AML-193 (cell line): ENCODE results near the gene SLC26A9.

Experiments
- DNase-seq, 2 experiments: peaks; one replicate each; lab custom pipeline; 2025; lab: John Stamatoyannopoulos, UW

SLC26A9 gene, protein sequence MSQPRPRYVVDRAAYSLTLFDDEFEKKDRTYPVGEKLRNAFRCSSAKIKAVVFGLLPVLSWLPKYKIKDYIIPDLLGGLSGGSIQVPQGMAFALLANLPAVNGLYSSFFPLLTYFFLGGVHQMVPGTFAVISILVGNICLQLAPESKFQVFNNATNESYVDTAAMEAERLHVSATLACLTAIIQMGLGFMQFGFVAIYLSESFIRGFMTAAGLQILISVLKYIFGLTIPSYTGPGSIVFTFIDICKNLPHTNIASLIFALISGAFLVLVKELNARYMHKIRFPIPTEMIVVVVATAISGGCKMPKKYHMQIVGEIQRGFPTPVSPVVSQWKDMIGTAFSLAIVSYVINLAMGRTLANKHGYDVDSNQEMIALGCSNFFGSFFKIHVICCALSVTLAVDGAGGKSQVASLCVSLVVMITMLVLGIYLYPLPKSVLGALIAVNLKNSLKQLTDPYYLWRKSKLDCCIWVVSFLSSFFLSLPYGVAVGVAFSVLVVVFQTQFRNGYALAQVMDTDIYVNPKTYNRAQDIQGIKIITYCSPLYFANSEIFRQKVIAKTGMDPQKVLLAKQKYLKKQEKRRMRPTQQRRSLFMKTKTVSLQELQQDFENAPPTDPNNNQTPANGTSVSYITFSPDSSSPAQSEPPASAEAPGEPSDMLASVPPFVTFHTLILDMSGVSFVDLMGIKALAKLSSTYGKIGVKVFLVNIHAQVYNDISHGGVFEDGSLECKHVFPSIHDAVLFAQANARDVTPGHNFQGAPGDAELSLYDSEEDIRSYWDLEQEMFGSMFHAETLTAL

DNA sequence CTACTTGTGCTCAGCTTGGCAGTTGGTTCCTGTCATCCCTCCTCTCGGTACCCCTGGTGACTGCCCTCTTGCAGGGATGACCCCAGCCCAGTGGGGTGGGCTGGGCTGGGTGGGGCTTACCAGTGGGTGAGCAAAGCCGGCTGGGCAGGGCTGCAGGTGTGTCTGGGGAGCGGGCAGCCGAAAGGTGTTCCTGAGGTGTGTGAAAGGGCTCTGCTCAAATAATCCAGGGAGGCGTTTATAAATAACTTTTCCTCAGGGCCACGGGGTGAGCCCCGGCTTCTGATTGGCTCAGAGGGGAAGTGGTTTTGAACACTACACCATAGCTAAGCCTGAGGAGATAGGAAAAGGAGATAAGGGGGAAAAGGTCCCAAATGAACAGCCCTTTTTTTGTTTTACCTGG lies at the start of gene SLC26A9:
TSS of gene SLC26A9 (minus strand) at position 212 of the 400 bp plus-strand sequence. CDS start 7,636 bp downstream, outside the sequence.
- DNase-seq: no peak

GRCh38 chr1:205992218-205992882 lies 49.1 kb upstream of the SLC26A9 start:
- DNase-seq: no peak

DNA sequence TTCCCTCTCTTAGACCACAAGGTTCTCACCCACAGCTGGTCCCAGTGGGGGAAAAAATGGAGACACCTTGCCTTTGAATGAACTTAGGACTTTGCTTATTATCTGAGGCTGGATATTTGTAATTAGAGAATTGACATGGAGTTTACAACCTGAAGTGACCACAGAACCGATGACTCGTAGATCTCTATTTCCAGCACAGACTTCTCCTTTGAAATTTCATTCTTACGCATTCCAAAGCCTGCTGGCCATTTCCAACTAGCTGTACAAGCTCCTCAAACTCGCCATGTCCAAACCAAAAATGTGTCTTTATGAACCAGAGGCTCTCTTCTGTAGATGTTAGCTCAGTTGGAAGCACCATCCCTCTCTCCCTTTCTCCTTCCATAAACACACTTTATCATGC lies 48.0 kb upstream of the SLC26A9 start:
- no peak for DNase-seq

GRCh38 chr1:205990226-205990625 lies 47.0 kb upstream of the SLC26A9 start:
- DNase-seq: no peak

DNA sequence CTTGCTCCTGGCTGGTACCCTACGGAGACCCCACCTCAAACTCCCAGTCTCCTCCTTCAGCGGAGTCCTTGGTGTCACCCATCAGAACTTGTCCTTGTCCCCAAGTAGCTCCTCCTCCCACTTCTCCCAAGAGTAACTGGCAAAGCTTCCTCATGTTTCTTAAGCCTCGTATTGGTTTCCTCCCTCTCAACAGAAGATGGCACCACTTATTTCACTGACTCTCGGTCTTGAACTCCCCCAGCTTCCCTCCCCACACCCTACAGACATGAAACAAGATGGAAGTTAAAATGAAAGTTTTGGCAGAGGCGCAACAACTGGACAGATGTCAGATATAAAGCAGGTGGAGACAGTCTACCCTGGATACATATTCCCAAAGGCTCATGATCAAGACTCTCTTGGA lies 46.5 kb upstream of the SLC26A9 start:
- no peak for DNase-seq

- DNase-seq: no peak
These were observed 45.3 kb upstream of the SLC26A9 start for GRCh38 chr1:205988585-205988995.

- no peak for DNase-seq
These were observed 43.6 kb upstream of the SLC26A9 start for GRCh38 chr1:205986861-205987260.

DNA sequence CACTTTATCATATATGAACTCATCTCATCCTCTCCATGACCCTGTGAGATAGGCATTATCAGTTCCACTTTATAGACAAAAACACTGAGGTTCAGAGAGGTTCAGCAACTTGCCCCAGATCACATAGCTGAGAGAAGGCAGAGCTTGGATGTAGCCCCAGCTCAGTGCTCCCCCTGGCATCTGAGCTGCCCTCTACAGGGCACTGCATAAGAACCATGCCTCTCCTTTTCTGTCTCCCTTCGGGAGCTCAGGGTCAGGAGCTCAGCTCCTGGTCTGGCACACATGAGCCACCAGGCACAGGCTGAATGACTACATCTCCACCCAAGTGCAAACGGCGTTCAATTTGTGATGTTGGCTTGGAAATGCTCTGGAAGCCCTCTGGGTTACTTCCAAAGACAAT lies 43.0 kb upstream of the SLC26A9 start:
- peak in 1 of 2 experiments; percentile 7 for DNase-seq

DNA sequence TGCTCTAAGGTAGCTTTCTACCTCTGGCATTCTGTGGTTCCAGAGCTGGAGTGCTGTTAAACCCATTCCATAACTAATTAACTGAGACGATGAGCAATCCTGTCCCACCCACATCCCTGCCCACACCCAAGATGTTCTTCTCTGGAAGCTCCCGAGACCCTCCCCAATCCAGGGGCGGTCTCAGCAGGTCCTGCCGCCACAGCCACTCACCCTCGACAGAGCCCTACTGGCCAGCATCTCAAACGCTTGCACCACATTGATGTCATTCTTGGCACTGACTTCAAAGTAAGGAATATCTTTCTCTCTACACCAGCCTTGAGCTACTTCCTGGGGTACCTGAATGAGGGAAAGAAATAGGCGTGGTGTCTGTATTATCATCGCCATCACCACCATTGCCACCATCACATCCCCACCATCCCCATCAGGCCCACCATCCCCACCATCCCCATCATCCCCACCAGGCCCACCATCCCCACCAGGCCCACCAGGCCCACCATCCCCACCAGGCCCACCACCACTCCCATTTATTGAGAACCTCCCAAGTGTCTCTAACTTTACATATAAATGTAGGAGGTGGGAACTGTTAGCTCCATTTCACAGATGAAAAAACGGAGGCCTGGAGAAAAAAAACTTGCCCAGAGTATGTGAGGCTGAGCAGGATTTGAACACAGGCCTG lies 42.2 kb upstream of the SLC26A9 start:
- no peak for DNase-seq

DNA sequence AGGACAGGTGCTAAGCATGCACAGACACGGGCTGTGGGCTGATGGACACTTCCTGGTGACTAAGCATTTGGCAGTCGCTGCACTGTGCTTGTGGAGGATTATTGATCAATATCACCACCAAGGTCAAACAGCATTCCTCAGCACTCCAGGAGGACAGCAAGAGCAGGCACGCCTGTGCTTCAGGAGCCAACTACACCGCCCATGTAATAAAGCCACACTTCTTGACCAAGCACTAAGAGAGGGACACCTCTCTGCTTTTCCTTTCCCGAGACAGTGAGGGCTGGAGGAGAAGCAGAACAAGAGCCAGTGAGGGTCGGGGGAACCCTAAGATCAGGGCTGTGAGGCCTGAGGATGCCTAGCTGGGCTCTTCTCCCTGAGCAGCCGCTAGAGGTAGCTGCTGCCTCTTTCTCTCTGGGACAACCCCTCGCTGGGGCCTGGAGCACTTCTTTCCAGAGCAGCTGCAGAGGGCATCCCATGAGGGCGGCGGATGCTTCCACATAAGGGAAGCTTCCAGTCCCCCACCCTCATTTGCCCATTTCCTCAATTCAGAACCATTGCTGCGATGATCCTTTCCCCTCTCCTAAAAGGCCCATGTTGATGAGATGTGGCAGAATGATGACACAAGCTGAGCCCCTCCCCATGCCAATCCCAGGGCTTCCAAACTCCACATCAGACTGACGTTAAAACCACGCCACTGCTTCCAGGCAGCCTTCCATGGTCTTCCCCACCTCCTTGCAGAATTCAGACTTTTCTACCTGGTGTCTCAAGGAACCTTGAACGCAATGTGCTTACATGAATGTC lies 40.9 kb upstream of the SLC26A9 start:
- peak; percentile 29 to 49 for DNase-seq

- DNase-seq: no peak
These were observed 38.0 kb upstream of the SLC26A9 start for GRCh38 chr1:205981257-205981656.

GRCh38 chr1:205980237-205980870 lies 37.1 kb upstream of the SLC26A9 start:
- DNase-seq: no peak

- no peak for DNase-seq
These were observed 36.0 kb upstream of the SLC26A9 start for GRCh38 chr1:205979301-205979700.

GRCh38 chr1:205978676-205979075 lies 35.4 kb upstream of the SLC26A9 start:
- DNase-seq: no peak

DNA sequence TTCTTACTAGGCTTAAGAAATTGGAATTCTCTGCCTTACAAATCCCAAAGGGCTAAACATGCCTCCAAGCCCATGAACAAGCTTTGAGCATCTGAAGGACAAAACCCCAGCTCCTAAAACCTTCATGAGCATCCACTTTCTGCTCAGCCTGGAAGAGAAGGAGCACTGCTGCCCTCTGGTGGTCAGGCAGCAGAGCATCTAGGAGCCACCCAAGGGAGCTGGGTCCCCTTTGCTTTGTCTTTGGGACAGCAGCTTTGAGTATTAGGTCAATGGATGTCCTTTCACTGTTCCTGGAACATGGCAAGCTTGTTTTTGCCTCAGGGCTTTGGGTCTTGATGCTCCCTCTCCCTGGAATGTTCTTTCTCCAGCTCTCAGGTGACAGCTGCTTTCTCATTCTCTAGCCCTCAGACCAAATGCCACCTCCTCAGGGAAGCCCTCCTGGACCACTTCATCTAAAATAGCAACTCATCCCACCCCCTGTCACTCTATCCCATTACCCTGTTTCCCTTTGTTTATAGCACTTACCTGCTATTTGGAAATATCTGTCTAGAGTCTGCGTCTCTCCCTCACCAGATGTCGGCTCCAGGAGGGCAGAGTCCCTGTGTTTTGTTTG lies 34.3 kb upstream of the SLC26A9 start:
- DNase-seq: peak; percentile 76 to 78

- DNase-seq: no peak
These were observed 33.6 kb upstream of the SLC26A9 start for GRCh38 chr1:205976708-205977401.

GRCh38 chr1:205976036-205976435 lies 32.8 kb upstream of the SLC26A9 start:
- DNase-seq: no peak

DNA sequence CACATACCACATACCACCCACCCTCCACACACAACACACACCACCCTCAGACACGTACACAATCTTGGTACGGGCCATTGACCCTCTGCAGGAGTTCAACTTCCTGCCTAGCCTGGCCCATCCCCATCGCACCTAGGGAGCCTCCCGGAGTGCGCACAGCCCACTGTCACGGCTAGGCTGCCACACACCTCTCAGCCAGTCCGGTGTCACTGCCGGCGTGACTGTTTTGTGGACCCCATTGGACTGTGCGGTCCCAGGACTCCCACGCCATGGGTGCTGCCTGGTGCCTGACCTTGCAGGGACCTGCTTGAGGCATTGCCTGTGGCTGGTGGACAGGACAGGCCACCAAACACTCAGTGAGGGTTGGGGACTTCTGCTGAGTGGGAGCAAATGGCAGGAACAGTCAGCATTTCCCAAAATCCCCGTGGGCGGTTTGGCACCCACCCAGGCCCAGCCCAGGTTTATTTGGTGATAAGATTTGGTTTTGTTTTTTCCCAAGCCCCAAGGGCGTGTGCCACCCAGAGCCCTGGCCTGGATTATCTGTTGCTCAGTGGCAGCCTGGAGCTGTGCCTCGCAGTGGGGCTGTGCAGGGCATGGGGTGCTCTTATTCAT lies 32.2 kb upstream of the SLC26A9 start:
- no peak for DNase-seq

GRCh38 chr1:205974712-205975111 lies 31.5 kb upstream of the SLC26A9 start:
- no peak for DNase-seq
